Activated CD4-positive, alpha-beta T cell treated with anti-CD3 and anti-CD28 coated beads, Interleukin-2, Interleukin-6, amounts not matched to agents 100 ng/mL and 50 ng/mL, durations not matched to agents 16 hours and 8 hours (primary cell): ENCODE results near the gene EEPD1.
"Not testable (repeated sequence)": the region's sequence is repeated elsewhere in the genome, so short reads cannot be mapped to it uniquely, and the experiment has no call there.

Source experiments
- DNase-seq: peaks from one replicate; pipeline ENCODE4 v3.0.0-alpha.2; 2020

EEPD1 gene

DNA sequence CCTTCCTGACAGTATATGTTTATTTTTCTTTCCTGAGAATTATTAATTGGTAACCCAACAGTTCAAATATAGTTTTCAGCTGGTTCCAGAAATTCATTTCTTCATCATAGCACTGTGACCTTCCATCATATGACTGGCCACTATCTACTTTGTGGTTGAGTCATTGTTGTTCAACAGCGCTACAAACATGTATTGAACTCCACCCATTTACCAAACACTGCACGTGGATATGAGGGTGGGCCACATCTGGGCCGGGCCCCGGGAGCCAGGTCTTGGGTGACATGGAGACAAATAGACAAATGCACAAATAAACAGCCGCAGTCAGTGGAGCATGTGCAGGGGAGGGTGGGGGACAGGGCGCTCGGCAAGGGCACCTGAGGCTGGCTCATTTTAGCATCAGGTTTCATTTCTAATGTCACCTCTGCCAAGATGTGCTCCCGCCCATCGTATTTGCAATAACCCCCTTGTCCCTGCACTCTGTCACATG, 24.0 kb upstream of the EEPD1 start:
- no peak for DNase-seq

GRCh38 chr7:36130236-36130945, 22.7 kb upstream of the EEPD1 start:
- DNase-seq = no peak

- DNase-seq = no peak
Observed at GRCh38 chr7:36131026-36131425, 22.0 kb upstream of the EEPD1 start.

GRCh38 chr7:36131499-36131898, 21.6 kb upstream of the EEPD1 start:
- DNase-seq = no peak

DNA sequence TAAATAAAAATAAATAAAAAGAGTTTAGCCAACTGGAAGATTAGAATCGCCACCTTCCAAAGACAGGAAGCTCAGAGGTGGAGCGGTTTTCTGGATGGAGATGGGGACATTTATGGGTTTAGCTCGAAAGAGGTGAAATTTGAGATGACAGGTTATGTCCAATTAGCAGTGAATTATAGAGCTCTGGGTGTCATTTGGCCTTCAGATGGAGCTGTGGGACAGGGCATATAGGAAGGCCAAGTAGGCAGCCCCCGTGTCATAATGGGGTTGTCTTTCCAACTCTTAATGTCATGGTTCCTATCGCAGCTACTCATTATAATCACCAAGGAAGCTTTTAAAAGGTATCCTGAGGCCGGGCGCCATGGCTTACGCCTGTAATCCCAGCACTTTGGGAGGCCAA, 21.0 kb upstream of the EEPD1 start:
- no peak for DNase-seq

GRCh38 chr7:36135700-36136099, 17.4 kb upstream of the EEPD1 start:
- DNase-seq = no peak

DNA sequence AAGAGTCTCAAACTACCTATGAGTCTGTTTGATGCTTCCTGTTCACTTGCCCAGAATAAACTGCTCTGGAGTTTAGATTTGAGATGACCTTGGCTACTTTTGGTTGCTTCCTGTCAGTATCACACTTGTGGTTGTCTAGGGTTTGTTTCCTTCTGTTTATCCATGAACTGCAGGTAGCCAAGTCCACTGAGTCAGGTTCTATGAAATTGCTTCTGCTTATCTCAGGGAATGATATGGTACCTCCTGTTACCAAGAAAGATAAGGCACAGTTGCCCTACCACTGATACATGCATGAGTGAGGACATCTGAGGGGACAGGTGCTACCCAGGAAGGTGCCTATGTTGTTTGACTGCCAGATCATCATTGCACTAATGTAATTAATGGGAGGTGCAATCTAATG, 15.8 kb upstream of the EEPD1 start:
- DNase-seq = no peak

DNA sequence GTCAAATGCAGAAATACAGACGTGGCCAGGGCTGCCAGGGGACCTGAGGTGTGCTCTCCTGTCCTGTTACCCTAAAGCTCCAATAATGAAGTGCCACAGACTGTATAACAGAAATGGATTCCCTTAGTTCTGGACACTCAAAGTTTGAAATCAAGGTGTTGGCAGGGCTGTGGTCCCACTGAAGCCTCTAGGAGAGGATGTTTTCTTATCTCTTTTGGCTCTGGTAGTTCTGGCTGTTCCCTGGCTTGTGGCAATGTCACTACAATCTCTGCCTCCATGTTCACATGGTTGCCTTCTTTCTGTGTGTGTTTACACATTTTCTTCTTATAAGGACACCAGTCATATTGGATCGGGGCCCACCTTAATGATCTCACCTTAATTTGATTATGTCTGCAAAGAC, 15.3 kb upstream of the EEPD1 start:
- DNase-seq = no peak

GRCh38 chr7:36138209-36138608, 14.8 kb upstream of the EEPD1 start:
- no peak for DNase-seq

DNA sequence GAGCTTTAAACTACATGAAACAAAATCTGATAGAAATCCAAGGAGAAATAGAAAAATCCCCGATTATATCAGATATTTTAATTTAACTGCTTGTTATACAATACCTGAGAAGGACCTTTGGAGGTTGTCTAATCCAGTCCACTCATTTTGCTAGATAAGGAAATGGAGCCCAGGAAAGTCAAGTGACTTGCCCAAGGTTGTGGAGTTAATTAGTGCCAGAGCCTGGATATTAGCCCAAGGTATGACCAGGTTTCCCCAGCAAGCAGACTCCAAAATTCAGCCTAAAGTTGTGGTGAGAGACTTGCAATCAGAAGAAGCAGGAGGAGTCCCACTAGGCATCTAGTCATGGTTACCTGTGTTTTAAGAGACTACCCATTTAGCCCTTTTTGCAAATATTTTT, 11.7 kb upstream of the EEPD1 start:
- no peak for DNase-seq

DNA sequence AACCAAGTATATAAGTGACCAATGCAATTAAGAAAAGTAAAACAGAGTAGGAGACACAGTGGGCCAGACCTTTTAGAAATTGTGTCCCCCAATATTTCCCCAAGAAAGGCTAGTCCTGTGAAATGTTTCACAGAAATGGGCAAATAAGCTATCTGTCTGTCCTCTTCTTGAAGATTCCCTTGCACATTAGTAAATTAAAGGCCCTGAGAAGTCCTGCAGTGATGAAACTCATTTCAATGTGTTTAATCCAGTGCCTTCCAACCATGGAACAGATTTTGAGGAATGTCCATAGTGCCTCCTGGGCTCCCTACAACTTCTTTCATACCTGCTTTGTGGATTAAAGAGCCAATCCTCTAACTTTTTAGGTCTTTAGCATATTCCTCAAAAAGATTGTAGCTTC, 11.2 kb upstream of the EEPD1 start:
- DNase-seq = no peak

- no peak for DNase-seq
Observed at GRCh38 chr7:36144189-36144588, 8.9 kb upstream of the EEPD1 start.

DNA sequence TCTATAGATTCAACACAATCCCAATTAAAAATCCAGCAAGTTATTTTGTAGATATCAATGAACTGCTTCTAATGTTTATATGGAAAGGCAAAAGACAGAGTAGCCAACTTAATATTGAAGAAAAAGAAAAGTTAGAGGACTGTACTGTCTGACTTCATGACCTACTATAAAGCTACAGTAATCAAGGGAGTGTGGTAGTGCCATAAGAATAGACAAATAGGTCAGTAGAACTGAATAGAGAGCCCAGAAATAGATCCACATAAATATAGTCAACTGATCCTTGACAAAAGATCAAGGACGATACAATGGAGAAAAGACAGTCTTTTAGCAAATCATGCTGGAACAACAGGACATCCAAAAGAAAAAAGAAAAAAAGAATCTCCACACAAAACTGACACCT, 7.4 kb upstream of the EEPD1 start:
- DNase-seq = no peak

DNA sequence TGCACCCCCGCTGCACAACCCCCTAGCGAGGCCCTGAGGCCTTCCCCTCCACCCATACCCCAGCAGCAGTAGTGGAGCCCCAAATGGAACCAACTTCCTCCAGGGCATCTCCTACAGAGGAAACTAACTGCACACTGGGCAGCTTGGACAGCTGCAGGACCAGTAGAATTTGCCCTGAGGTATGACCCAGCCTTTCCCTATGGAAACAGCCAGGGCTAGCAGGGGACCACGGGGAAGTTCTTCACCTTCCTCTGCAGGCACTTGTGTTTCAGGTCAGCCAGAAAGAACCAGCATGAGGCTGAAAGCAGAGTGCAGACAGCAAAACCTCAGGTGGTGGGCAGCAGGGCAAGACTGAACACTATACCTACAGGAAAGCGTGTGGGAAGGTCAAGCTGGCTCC, 5.7 kb upstream of the EEPD1 start:
- no peak for DNase-seq

- DNase-seq = no peak
Observed at GRCh38 chr7:36148422-36149065, 4.5 kb upstream of the EEPD1 start.

DNA sequence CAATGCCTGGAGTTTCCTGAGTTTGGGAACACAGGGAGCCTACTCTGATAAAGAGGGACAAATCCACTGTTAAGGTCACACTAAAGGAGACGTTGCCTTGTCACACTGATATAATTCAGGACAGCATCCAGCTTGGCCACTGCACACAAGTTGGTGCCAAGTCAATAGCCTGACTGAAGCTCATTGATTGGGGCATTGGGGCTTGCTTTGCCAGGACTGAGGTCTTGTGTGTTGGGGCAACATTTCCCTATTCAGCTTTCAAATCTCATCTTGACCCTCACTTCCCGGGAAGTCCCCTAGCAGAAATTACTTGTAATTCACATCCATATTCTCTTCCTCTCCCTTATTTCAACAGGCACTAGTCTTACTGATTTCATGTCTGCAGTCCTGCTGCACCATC, 3.8 kb upstream of the EEPD1 start:
- not testable (repeated sequence) for DNase-seq

DNA sequence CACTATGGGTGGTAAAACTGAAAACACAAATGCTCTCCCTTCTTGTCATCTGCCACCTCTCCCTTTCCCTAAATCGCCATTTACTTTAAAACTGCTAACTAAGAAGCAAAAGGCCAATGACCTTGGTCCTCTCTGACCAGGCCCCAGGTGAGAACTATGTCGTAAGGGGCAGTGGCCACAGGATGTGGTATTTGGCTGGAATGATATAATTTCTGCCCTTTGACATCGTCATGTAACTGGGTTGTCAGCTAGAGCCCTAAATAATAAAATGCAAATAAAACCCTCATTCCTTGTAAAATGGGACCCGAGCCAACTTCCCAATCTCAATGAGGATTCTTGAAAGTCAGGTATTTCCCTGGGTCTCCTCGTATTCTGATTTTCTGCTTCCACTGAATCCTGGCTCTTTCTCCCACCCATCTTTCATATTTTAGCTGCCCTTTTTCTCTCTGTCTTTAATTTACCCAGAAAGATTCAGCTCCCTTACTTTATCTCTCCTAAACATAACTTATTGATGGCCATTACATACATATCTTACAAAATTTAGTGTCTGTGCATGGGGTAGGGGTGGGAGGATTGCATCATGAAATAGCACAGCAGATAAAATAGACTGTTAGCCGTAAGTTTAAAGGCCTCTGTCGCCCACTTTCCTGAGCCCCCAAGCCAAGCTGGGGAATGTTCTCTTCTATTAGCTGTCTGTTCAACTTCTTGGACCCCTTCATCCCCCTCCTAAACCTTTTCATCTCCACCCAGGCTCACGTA, 3.2 kb upstream of the EEPD1 start:
- DNase-seq = no peak

DNA sequence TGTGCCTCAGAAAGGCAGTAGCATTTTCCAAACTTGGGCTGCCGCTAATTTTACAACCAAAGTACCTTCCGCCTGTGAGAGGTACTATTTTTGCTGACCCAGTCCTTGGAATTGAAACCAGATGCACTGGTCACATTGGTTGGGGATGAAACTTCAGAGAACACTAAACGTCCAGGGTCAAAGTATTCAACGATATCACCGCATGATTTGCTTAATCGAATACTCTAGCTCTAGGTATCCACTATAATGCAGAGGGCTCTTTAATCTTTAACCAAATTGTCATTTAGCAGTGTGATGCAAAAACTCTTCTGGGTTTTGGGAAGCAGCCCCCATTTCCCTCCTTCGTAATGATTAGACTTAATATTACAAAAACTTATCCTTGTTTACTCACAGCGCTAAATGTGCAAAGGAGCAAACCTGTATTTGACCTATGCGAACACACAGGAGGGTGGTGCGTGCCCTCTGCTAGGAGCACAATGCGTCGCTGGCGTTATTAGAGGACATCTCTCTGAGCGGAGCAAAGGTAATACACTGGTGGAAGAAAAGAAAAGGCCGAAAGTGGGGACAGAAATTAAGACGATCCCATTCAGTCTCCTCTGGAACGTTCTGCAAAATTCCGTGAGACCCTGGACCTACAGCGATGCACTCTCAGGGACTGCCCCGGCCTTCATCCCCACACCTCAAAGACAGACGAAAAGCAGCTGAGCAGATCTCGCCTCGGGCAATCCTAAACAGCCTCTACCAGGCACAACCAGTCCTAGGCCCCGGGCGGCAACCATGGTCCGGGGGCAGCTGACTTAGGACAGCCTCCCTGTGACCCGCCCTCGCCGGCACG, 916 bp upstream of the EEPD1 start:
- DNase-seq = no peak

GRCh38 chr7:36153571-36154097, 580 bp downstream of the EEPD1 start:
- DNase-seq = no peak

DNA sequence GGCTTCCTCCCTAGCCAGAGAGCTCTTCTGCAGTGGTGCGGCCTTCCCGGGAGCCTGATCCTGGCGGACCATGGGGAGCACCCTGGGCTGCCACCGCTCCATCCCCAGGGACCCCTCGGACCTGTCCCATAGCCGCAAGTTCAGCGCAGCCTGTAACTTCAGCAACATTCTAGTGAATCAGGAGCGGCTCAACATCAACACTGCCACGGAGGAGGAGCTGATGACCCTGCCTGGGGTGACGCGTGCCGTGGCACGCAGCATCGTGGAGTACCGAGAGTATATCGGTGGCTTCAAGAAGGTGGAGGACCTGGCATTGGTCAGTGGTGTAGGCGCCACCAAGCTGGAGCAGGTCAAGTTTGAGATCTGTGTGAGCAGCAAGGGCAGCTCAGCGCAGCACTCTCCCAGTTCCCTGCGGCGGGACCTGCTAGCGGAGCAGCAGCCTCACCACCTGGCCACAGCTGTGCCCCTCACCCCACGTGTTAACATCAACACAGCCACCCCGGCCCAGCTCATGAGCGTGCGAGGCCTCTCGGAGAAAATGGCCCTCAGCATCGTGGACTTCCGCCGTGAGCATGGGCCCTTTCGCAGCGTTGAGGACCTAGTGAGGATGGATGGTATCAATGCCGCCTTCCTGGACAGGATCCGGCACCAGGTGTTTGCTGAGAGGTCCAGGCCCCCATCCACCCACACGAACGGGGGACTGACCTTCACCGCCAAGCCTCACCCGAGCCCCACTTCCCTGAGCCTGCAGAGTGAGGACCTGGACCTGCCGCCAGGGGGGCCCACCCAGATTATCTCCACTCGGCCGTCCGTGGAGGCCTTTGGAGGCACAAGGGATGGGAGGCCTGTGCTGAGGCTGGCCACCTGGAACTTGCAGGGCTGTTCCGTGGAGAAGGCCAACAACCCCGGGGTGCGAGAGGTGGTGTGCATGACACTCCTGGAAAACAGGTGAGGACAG, 1.5 kb downstream of the EEPD1 start:
- no peak for DNase-seq

DNA sequence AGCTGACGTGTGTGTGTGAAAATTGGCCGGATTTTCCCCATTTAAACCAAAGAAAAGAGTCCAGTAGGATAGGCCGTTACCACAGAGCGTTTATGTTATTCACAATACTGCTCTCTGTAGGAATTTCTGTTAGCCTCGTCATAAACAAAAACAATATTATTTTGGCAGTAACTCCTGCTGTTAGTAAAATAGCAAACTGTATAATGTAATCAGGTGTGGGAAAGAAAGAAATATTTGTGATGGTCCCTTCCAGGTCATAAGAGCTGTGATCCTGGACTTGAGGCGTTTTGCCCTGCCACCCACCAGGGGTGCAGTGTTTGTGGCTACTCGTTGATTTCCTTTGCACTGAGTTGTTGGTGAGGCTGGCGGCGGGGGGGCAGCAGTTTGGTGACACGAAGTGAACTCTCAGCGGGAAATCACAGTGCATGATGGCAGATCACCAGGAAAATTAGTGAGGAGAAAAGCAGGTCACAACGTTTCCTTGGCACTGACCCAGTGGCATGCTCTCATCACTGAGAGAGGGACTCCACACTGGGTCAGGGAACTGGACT, 2.8 kb downstream of the EEPD1 start:
- DNase-seq = no peak
